Caco-2 (cell line): ENCODE measurements around the gene RHAG. TPM values are rescaled to one million over a fixed set of nuclear protein-coding genes. Genes with fewer than 3 reads are reported as not detected.

Source experiments
- BruUV-seq: library from RNA; stranded (reverse); fragments of 400-500 nt; replicated peaks from 2 replicates; lab custom pipeline; 2021; lab: Mats Ljungman, UMichigan
- CTCF ChIA-PET: fragments of 300-600 bp; sonication (Branson Sonifier 250); formaldehyde crosslinking; loops from one replicate; lab custom pipeline; 2022; ENCODE audit warnings: antibody characterized with exemption; lab: Charles Lee
- POLR2A ChIA-PET: fragments of 300-600 bp; sonication (Branson Sonifier 250); formaldehyde crosslinking; loops from one replicate; lab custom pipeline; 2022; ENCODE audit warnings: antibody characterized with exemption; lab: Charles Lee
- DNase-seq, 2 experiments: peaks; one replicate each; pipeline versions ENCODE4 v3.0.0 to v3.0.0-alpha.2; 2020 to 2022
- H3K27me3 ChIP-seq: replicated peaks from 2 replicates; pipeline ENCODE4 v1.6.0; 2011; ENCODE audit warnings: low read length; ENCODE audit not compliant: control insufficient read depth, insufficient read depth
- H3K36me3 ChIP-seq: 2 replicates; pipeline ENCODE4 v1.5.1; 2011; ENCODE audit warnings: low read length; ENCODE audit not compliant: control insufficient read depth, insufficient read depth
- H3K4me1 ChIP-seq: fragments of 250-450 bp; sonication (Bioruptor Pico); 2 replicates; pipeline ENCODE4 v1.5.1; 2020; ENCODE audit warnings: mild to moderate bottlenecking
- H3K4me3 ChIP-seq: 2 replicates; pipeline ENCODE4 v1.5.1; 2011; ENCODE audit warnings: low read depth, mild to moderate bottlenecking, control low read depth, low read length
- H3K9me3 ChIP-seq: fragments of 250-450 bp; sonication (Bioruptor Pico); 2 replicates; pipeline ENCODE4 v1.5.1; 2020; ENCODE audit warnings: mild to moderate bottlenecking, moderate library complexity
- H3K27ac Mint-ChIP-seq: one replicate; pipeline ENCODE4 v1.8.0; 2022; ENCODE audit warnings: mixed read lengths; ENCODE audit not compliant: unreplicated experiment
- H3K27me3 Mint-ChIP-seq: one replicate; pipeline ENCODE4 v1.8.0; 2022; ENCODE audit warnings: mixed read lengths; ENCODE audit not compliant: insufficient read depth, unreplicated experiment
- H3K36me3 Mint-ChIP-seq: one replicate; pipeline ENCODE4 v1.8.0; 2022; ENCODE audit warnings: mild to moderate bottlenecking, mixed read lengths; ENCODE audit not compliant: insufficient read depth, unreplicated experiment
- H3K4me1 Mint-ChIP-seq: one replicate; pipeline ENCODE4 v1.8.0; 2022; ENCODE audit warnings: low read depth, mixed read lengths; ENCODE audit not compliant: unreplicated experiment
- H3K4me3 Mint-ChIP-seq: one replicate; pipeline ENCODE4 v1.8.0; 2022; ENCODE audit warnings: mild to moderate bottlenecking, moderate library complexity, mixed read lengths; ENCODE audit not compliant: unreplicated experiment
- H3K9me3 Mint-ChIP-seq: one replicate; pipeline ENCODE4 v1.8.0; 2022; ENCODE audit warnings: mixed read lengths; ENCODE audit not compliant: unreplicated experiment
- intact Hi-C: fragments of 100-400 bp; cut with micrococcal nuclease; formaldehyde crosslinking; loops from one replicate; pipeline ENCODE4 v1.10.0; 2022; ENCODE audit not compliant: unreplicated experiment
- total RNA-seq: library from RNA; stranded (reverse); gene quantifications from 2 replicates; pipeline ENCODE4 v1.2.3, GENCODE V29; 2022
- TF ChIP-seq, protein P1 (sequence below), 2 experiments: fragments of 200-600 bp in 1 of 2; IDR thresholded peaks; 1 replicate in 1 of 2; 2 replicates in 1 of 2; pipeline versions ENCODE4 v1.5.1 to v1.8.0; 2011 to 2022; ENCODE audit warnings: antibody characterized with exemption in 1 of 2, control low read depth in 1 of 2, inconsistent platforms in 1 of 2, low read depth in 1 of 2, low read length in 1 of 2, mild to moderate bottlenecking in 1 of 2, moderate library complexity in 1 of 2; ENCODE audit not compliant: insufficient read depth in 1 of 2, severe bottlenecking in 1 of 2, unreplicated experiment in 1 of 2

The RHAG gene
- total RNA-seq, 1 experiment from 2014 or later: not detected

DNA sequence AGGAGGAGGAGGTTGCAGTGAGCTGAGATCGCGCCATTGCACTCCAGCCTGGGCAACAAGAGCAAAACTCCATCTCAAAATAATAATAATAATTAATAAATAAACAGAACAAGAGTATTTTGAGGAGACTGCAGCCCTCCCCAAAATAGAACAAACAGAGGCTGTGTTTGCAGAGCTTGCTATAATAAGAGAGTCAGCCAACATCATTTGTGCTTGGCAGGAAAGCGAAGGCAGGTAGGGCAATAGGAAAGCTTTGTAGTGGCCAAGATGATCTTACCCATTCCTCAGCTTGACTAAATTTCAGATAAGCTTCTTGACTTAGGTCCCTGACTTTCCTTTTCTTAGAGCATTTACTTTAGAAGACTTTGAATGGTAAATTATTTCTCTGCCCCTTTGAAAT, 79.5 kb downstream of the RHAG start:
- ChIA-PET CTCF (no interaction called here), POLR2A (no interaction called here)
- Mint-ChIP-seq H3K36me3 (no peaks in the 10 kb centered on the region), H3K4me3 (no peak overlapping the region), H3K9me3 (no peaks in the 10 kb centered on the region), H3K27me3 (no peaks in the 10 kb centered on the region), H3K4me1 (peaks cover 6% of the 10 kb centered on the region), H3K27ac (no peak overlapping the region)
- Histone ChIP-seq H3K4me3 (no peak overlapping the region), H3K9me3 (no peaks in the 10 kb centered on the region), H3K4me1 (peaks cover 15% of the 10 kb centered on the region), H3K36me3 (no peaks in the 10 kb centered on the region), H3K27me3 (no peaks in the 10 kb centered on the region)
- no TSS peak for BruUV-seq
- no peak for DNase-seq
- TF ChIP-seq, protein P1, sequence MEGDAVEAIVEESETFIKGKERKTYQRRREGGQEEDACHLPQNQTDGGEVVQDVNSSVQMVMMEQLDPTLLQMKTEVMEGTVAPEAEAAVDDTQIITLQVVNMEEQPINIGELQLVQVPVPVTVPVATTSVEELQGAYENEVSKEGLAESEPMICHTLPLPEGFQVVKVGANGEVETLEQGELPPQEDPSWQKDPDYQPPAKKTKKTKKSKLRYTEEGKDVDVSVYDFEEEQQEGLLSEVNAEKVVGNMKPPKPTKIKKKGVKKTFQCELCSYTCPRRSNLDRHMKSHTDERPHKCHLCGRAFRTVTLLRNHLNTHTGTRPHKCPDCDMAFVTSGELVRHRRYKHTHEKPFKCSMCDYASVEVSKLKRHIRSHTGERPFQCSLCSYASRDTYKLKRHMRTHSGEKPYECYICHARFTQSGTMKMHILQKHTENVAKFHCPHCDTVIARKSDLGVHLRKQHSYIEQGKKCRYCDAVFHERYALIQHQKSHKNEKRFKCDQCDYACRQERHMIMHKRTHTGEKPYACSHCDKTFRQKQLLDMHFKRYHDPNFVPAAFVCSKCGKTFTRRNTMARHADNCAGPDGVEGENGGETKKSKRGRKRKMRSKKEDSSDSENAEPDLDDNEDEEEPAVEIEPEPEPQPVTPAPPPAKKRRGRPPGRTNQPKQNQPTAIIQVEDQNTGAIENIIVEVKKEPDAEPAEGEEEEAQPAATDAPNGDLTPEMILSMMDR (IDR thresholded peaks at IDR 0.05; ENCODE audit: insufficient read depth in 1 of 2, low read depth in 1 of 2, low read length in 1 of 2, severe bottlenecking in 1 of 2, unreplicated experiment in 1 of 2): no peak
- intact Hi-C loops: no loop called here

DNA sequence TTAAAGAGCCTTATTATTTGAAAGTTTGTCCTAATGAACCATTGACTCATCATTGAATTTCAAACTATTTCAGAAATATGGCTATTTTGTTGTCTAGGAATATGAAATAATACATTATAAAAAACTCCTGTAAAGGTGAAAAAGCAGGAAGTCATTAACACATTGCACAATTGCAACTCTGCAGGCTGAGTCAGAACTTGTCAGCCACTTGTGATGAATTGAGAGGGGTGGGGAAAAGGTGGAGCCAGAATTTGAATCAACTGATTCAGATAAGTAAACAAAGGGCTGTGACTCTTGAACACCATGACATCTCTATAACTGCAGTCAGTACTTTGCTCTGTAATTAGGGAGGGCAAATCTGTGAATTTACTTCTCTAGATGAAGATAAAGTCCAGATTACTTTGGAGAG, 80.2 kb downstream of the RHAG start:
- Mint-ChIP-seq H3K9me3 (no peaks in the 10 kb centered on the region), H3K27me3 (no peaks in the 10 kb centered on the region), H3K36me3 (peaks cover 4% of the 10 kb centered on the region), H3K4me3 (peak overlapping the region; percentile 15), H3K4me1 (peaks cover 12% of the 10 kb centered on the region), H3K27ac (no peak overlapping the region)
- peak; percentile 64 to 68 for DNase-seq
- TF ChIP-seq, protein P1 (IDR thresholded peaks at IDR 0.05; ENCODE audit: insufficient read depth in 1 of 2, low read depth in 1 of 2, low read length in 1 of 2, severe bottlenecking in 1 of 2, unreplicated experiment in 1 of 2): no peak
- Histone ChIP-seq H3K27me3 (no peaks in the 10 kb centered on the region), H3K4me3 (no peak overlapping the region), H3K9me3 (no peaks in the 10 kb centered on the region), H3K36me3 (no peaks in the 10 kb centered on the region), H3K4me1 (peaks cover 15% of the 10 kb centered on the region)
- ChIA-PET POLR2A (no interaction called here), CTCF (no interaction called here)
- intact Hi-C loops: loop anchor here (1.0 kb wide), 1 partner anchor 51 kb away; no protein-coding TSS in a partner anchor
- BruUV-seq: no TSS peak

DNA sequence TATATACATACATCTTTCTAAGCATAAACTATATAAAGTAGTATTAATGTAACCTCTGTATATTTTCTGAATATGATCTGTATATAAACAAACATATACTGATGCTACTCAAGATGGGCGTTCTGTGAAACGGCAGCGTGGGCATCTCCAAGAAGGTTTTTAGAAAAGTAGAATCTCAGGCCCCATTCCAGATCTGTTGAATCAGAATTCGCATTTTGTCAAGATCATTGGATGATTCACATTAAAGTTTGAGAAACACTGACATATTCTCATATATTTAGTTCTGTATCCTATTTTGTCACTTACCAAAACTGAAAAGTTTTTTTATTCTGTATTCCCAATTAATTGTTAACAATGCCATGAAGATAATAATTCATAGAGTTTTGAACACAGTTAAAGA, 80.7 kb downstream of the RHAG start:
- Mint-ChIP-seq H3K4me1 (peaks cover 14% of the 10 kb centered on the region), H3K27me3 (no peaks in the 10 kb centered on the region), H3K27ac (no peak overlapping the region), H3K4me3 (peak overlapping the region; percentile 15), H3K36me3 (peaks cover 4% of the 10 kb centered on the region), H3K9me3 (no peaks in the 10 kb centered on the region)
- Histone ChIP-seq H3K9me3 (no peaks in the 10 kb centered on the region), H3K4me1 (peaks cover 15% of the 10 kb centered on the region), H3K27me3 (no peaks in the 10 kb centered on the region), H3K4me3 (no peak overlapping the region), H3K36me3 (no peaks in the 10 kb centered on the region)
- no peak for DNase-seq
- BruUV-seq: no TSS peak
- POLR2A ChIA-PET: no interaction called here
- TF ChIP-seq, protein P1 (IDR thresholded peaks at IDR 0.05; ENCODE audit: insufficient read depth in 1 of 2, low read depth in 1 of 2, low read length in 1 of 2, severe bottlenecking in 1 of 2, unreplicated experiment in 1 of 2): no peak
- CTCF ChIA-PET: no interaction called here
- intact Hi-C loops: loop anchor here (1.0 kb wide), 1 partner anchor 51 kb away; no protein-coding TSS in a partner anchor

Other genes starting within 250 kb of the RHAG start
- 11.1 and 12.1 TPM in 2 replicates for gene MMUT, start 173.6 kb downstream of the RHAG start, total RNA-seq
- 12.4 and 13.4 TPM in 2 replicates for gene CENPQ, start 173.5 kb downstream of the RHAG start, total RNA-seq
- not detected in 2 replicates for gene GLYATL3, start 136.9 kb downstream of the RHAG start, total RNA-seq
- 2.1 and 2.3 TPM in 2 replicates for gene C6orf141, start 86.2 kb downstream of the RHAG start, total RNA-seq
- not detected in 2 replicates for gene CRISP2, start 76.7 kb upstream of the RHAG start, total RNA-seq
- not detected in 2 replicates for gene CRISP3, start 107.5 kb upstream of the RHAG start, total RNA-seq
- not detected in 2 replicates for gene PGK2, start 150.4 kb upstream of the RHAG start, total RNA-seq
- gene CRISP1, start 229.7 kb upstream of the RHAG start, total RNA-seq: not detected in 2 replicates